Hepatocyte (in vitro differentiated cells): ENCODE measurements around the gene RND1.

Experiments used
- CTCF ChIP-seq: fragments of 200-600 bp; sonication (generic); IDR thresholded peaks from 2 replicates; pipeline ENCODE4 v1.5.1; 2016; ENCODE audit warnings: antibody characterized with exemption, mild to moderate bottlenecking; ENCODE audit not compliant: poor library complexity
- EZH2 ChIP-seq: fragments of 200-600 bp; sonication (generic); IDR thresholded peaks from 2 replicates; pipeline ENCODE4 v1.6.1; 2016; ENCODE audit warnings: antibody characterized with exemption, mild to moderate bottlenecking, borderline replicate concordance
- EZH2phosphoT487 ChIP-seq: fragments of 200-600 bp; sonication (generic); IDR thresholded peaks from one replicate; pipeline ENCODE4 v1.6.1; 2018; ENCODE audit warnings: antibody characterized with exemption, mild to moderate bottlenecking, low read depth, moderate library complexity; ENCODE audit not compliant: unreplicated experiment, severe bottlenecking

- TF ChIP-seq CTCF (no peak), EZH2 (no peak), EZH2phosphoT487 (no peak)
Measured at GRCh38 chr12:48838048-48838447, 27.6 kb downstream of the RND1 start.
